Neural cell (in vitro differentiated cells): Measurements from ENCODE around the gene LBR.

Experiments used
- POLR2AphosphoS5 ChIP-seq: IDR thresholded peaks from 2 replicates; pipeline ENCODE4 v1.6.1; 2012
- RAD21 ChIP-seq: fragments of 450-650 bp; conservative IDR thresholded peaks from 2 replicates; pipeline ENCODE4 v1.6.1; 2014; ENCODE audit warnings: antibody characterized with exemption, mild to moderate bottlenecking, moderate library complexity
- TF ChIP-seq, protein P1 (sequence below): fragments of 450-650 bp; IDR thresholded peaks from 2 replicates; pipeline ENCODE4 v1.5.1; 2014; ENCODE audit warnings: antibody characterized with exemption, mild to moderate bottlenecking, moderate library complexity; ENCODE audit not compliant: poor library complexity, severe bottlenecking

DNA sequence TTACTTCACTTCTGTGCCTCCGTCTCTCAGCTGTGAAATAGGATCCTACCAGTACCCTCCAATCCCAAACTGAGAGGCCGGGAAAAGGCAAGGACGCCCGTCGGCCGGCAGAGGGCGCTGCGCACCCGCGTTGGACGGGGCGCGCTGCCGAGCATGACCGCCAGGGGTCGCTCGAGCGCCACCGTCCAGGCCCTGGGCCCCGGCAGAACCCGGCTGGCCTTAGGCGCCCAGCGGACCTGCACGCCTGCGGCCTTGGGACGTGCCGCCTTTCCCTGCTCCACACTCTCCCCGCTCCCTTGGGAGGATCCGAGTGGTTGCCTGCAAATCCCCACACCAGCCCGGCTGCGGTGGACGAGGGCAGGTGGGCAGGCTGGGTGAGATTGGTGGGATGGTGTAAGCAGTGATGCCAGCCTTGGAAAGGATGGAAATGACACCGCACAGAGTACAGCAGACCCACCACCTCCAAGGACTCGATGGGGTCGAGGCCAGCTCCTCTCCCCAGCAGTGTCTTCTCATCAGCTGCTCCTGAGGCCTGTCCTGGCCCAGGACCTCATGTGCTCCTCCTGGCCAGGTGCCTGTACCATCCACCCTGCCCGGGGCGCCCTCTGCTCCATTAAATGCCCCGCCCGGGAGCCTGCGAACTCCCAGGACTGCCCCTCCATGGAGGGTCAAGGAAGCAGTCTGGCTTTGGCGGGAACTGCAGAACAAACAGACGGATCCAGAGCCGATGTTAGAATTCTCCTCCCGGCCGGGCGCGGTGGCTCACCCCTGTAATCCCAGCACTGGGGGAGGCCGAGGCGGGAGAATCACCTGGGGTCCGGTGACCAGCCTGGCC is 47.4 kb upstream of the LBR start:
- TF ChIP-seq, protein P1, sequence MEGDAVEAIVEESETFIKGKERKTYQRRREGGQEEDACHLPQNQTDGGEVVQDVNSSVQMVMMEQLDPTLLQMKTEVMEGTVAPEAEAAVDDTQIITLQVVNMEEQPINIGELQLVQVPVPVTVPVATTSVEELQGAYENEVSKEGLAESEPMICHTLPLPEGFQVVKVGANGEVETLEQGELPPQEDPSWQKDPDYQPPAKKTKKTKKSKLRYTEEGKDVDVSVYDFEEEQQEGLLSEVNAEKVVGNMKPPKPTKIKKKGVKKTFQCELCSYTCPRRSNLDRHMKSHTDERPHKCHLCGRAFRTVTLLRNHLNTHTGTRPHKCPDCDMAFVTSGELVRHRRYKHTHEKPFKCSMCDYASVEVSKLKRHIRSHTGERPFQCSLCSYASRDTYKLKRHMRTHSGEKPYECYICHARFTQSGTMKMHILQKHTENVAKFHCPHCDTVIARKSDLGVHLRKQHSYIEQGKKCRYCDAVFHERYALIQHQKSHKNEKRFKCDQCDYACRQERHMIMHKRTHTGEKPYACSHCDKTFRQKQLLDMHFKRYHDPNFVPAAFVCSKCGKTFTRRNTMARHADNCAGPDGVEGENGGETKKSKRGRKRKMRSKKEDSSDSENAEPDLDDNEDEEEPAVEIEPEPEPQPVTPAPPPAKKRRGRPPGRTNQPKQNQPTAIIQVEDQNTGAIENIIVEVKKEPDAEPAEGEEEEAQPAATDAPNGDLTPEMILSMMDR: peak; percentile 100
- TF ChIP-seq POLR2AphosphoS5 (no peak), RAD21 (peak; percentile 100)
